Upper lobe of left lung (tissue), 6 donors: ENCODE measurements around the gene PIK3R6. TPM values are rescaled to one million over a fixed set of nuclear protein-coding genes. Genes with fewer than 3 reads are reported as not detected.

Source experiments
- ATAC-seq, 2 donors: fragments of 200-7000 bp; cut with Tn5 transposase; one replicate each; pipeline ENCODE4 v1.9.1; 2022; ENCODE audit warnings: mild to moderate bottlenecking in 2 of 2, moderate library complexity in 2 of 2; ENCODE audit not compliant: low FRiP score in 2 of 2
- DNase-seq, 2 donors: peaks; one replicate each; pipeline ENCODE4 v3.0.0-alpha.2; 2019 to 2020
- H3K27ac ChIP-seq, 4 donors: fragments of 200-600 bp; sonication (generic); one replicate each; pipeline ENCODE4 v1.5.1; 2016 to 2019
- H3K27me3 ChIP-seq, 4 donors: fragments of 200-600 bp; sonication (generic); one replicate each; pipeline ENCODE4 v1.5.1; 2017 to 2019
- H3K36me3 ChIP-seq, 4 donors: fragments of 200-600 bp; sonication (generic); one replicate each; pipeline ENCODE4 v1.5.1; 2016 to 2019
- H3K4me1 ChIP-seq, 4 donors: fragments of 200-600 bp; sonication (generic); one replicate each; pipeline ENCODE4 v1.5.1; 2018 to 2019
- H3K4me3 ChIP-seq, 4 donors: fragments of 200-600 bp; sonication (generic); one replicate each; pipeline ENCODE4 v1.5.1; 2017 to 2019; ENCODE audit warnings: mild to moderate bottlenecking in 2 of 4, moderate library complexity in 1 of 4
- H3K9me3 ChIP-seq, 4 donors: fragments of 200-600 bp; sonication (generic); one replicate each; pipeline ENCODE4 v1.5.1; 2018 to 2019
- CTCF ChIP-seq, 6 experiments: fragments of 450-650 bp in 4 of 6; fragments of 200-600 bp in 2 of 6; sonication (generic) in 2 of 6; IDR thresholded peaks; one replicate each; pipeline ENCODE4 v1.5.1; 2016 to 2019; ENCODE audit warnings: antibody characterized with exemption in 6 of 6
- EP300 ChIP-seq, 4 donors: sonication (generic); formaldehyde crosslinking; IDR thresholded peaks; one replicate each; pipeline ENCODE4 v1.5.1; 2017; ENCODE audit warnings: antibody characterized with exemption in 4 of 4, control low read depth in 2 of 4
- POLR2A ChIP-seq, 4 donors: fragments of 450-650 bp; IDR thresholded peaks; one replicate each; pipeline ENCODE4 v1.5.1; 2016 to 2017; ENCODE audit warnings: antibody characterized with exemption in 4 of 4, mild to moderate bottlenecking in 2 of 4
- POLR2AphosphoS5 ChIP-seq, 2 donors: sonication (generic); formaldehyde crosslinking; IDR thresholded peaks; one replicate each; pipeline ENCODE4 v1.5.1; 2017; ENCODE audit warnings: antibody characterized with exemption in 2 of 2
- WGBS, 2 donors: methylation state at CpG; one replicate each; pipeline ENCODE4 v1.1.5; 2017 to 2018; 5-methylcytosine and 5-hydroxymethylcytosine counted together
- total RNA-seq, 6 donors: library from RNA; depleted of rRNA in 4 of 6; stranded (reverse); fragments of >200 nt in 4 of 6; gene quantifications; one replicate each; pipeline versions ENCODE4 v1.1.0 to v1.2.1, GENCODE V29; 2016 to 2021
- donor health status: DM: no; HTN: no; CAD: no; lungs with moderate emphysema.
- donor health status: DM: no; HTN: yes; CAD: no; lungs with severe emphysema.

Gene PIK3R6
- total RNA-seq, 6 donors from 2014 or later: 1.1 to 4.2 (median 2.4) TPM

DNA sequence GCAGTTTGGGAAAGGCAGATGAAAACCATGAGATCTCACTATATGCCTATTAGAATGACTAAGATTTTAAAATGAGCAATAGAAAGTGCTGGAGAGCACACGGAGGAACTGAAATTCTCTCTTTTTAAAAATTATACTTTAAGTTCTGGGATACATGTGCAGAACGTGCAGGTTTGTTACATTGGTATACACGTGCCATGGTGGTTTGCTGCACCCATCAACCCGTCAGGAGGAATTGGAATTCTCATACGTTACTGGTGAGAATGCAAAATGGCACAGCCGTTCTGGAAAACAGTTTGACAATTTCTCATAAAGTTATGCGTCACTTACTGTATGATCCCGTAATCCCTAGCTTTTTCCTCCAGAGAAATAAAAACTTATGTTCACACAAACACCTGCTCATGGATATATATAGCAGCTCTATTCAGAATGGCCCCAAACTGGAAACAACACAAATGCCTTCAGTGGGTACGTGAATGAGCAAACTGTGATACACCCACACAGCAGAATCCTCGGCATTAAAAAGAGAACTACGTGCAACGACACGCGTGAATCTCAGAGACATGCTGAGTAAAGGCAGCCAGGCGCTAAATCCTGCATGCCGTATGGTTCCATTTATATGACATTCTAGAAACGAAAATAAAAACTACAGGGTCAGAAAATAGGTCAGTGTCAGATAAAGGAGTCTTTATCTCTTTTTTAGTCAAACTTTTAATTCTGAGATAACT lies 11.8 kb downstream of the PIK3R6 start:
- Histone ChIP-seq H3K27me3 (no peaks in the 10 kb centered on the region), H3K27ac (no peak overlapping the region), H3K9me3 (no peaks in the 10 kb centered on the region), H3K4me3 (no peak overlapping the region), H3K4me1 (peaks cover 6 to 20% (median 16%) of the 10 kb centered on the region in 4 donors), H3K36me3 (no peaks in the 10 kb centered on the region)
- WGBS, 2 donors: 77 to 78% methylated on average over 17 of the region's 17 CpGs
- no peak for TF ChIP-seq CTCF (IDR thresholded peaks at IDR 0.05)
- no peak for TF ChIP-seq EP300 (IDR thresholded peaks at IDR 0.05)
- no peak for TF ChIP-seq POLR2A (IDR thresholded peaks at IDR 0.05)
- no peak for TF ChIP-seq POLR2AphosphoS5 (IDR thresholded peaks at IDR 0.05)
- DNase-seq (no peak), ATAC-seq (no peak)

DNA sequence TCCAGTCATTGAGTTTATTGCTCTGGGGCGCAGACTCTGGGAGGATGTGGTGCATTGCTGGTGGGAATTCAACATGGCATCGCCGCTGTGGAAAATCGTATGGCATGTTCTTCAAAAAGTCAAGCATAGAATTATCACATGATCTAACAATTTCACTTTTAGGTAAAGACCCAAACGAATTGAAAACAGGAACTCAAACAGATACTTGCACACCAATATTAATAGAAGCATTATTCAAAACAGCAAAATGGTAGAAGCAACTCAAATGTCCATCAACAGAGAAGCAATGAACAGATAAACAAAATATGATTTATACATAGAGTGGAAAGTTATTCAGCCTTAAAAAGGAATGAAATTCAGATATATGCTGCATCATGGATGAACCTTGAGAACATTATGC lies 15.9 kb downstream of the PIK3R6 start:
- 86 to 89% methylated on average over 5 of the region's 5 CpGs for WGBS, 2 donors
- H3K9me3 ChIP-seq: no peaks in the 10 kb centered on the region
- H3K27ac ChIP-seq: no peak overlapping the region
- no peaks in the 10 kb centered on the region for H3K36me3 ChIP-seq
- H3K4me1 ChIP-seq: no peaks in the 10 kb centered on the region
- DNase-seq (no peak), ATAC-seq (no peak)
- no peaks in the 10 kb centered on the region for H3K27me3 ChIP-seq
- H3K4me3 ChIP-seq: no peak overlapping the region
- TF ChIP-seq EP300 (IDR thresholded peaks at IDR 0.05) (no peak), CTCF (IDR thresholded peaks at IDR 0.05) (no peak), POLR2AphosphoS5 (IDR thresholded peaks at IDR 0.05) (no peak), POLR2A (IDR thresholded peaks at IDR 0.05) (no peak)

- no peaks in the 10 kb centered on the region for H3K4me1 ChIP-seq
- no peak for DNase-seq
- ATAC-seq: no peak
- WGBS, 2 donors: 66 to 69% methylated on average over 4 of the region's 4 CpGs
- no peaks in the 10 kb centered on the region for H3K27me3 ChIP-seq
- H3K4me3 ChIP-seq: no peak overlapping the region
- TF ChIP-seq POLR2AphosphoS5 (IDR thresholded peaks at IDR 0.05): no peak
- no peak for TF ChIP-seq CTCF (IDR thresholded peaks at IDR 0.05)
- TF ChIP-seq EP300 (IDR thresholded peaks at IDR 0.05): no peak
- TF ChIP-seq POLR2A (IDR thresholded peaks at IDR 0.05): no peak
- H3K27ac ChIP-seq: no peak overlapping the region
- H3K36me3 ChIP-seq: no peaks in the 10 kb centered on the region
- H3K9me3 ChIP-seq: no peaks in the 10 kb centered on the region
These were observed 18.0 kb downstream of the PIK3R6 start for GRCh38 chr17:8849311-8850041.

- H3K27ac ChIP-seq: no peak overlapping the region
- no peak overlapping the region for H3K4me3 ChIP-seq
- H3K36me3 ChIP-seq: no peaks in the 10 kb centered on the region
- H3K27me3 ChIP-seq: no peaks in the 10 kb centered on the region
- WGBS, 2 donors: 88 to 93% methylated on average over 2 of the region's 2 CpGs
- H3K9me3 ChIP-seq: no peaks in the 10 kb centered on the region
- DNase-seq: no peak
- no peaks in the 10 kb centered on the region for H3K4me1 ChIP-seq
- TF ChIP-seq CTCF (IDR thresholded peaks at IDR 0.05): no peak
- no peak for TF ChIP-seq POLR2AphosphoS5 (IDR thresholded peaks at IDR 0.05)
- no peak for TF ChIP-seq POLR2A (IDR thresholded peaks at IDR 0.05)
- no peak for TF ChIP-seq EP300 (IDR thresholded peaks at IDR 0.05)
- no peak for ATAC-seq
These were observed 19.6 kb downstream of the PIK3R6 start for GRCh38 chr17:8847891-8848290.
